GM18867 (cell line): ENCODE measurements around the gene SCGB1D1.

Source experiments
- ATAC-seq: cut with Tn5 transposase; IDR thresholded peaks from one replicate; pipeline ENCODE4 v1.9.1; 2021; ENCODE audit warnings: mild to moderate bottlenecking, moderate library complexity; ENCODE audit not compliant: unreplicated experiment

The SCGB1D1 gene

DNA sequence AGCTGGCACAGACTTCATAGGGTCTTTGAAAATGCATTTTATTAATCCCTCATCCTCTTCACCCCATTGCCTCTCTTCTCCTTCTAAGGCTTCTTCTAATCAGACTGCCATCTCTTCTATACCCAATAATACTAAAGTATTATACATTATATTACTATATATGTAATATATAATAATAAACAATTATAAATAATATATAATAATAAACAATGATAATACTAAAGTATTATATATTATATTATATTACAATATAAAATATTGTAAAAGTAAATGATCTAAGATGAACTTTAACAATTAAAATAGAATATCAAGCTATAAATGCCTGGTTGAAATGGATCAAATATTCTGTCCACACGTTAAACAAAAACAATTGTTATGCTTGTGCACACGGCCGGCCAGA lies 31.5 kb downstream of the SCGB1D1 start:
- no peak for ATAC-seq

DNA sequence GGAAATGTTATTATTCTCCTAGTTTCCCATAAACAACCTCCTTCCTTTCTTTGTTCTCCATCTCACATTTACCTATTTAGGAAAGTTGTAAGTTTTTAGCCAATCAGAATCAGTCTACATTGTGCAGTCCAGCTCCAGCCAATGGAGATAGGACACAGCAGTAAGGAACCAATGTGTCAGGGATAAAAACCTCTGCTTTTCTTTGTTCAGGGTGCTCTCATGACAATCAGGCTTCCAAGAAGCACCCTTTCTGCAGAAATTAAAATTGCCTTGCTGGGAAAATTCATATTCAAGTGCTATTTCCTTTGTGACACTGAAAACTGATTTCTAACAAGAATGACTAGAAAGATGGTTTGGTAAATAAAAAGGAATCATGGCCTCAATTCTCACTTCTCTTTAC lies 33.1 kb downstream of the SCGB1D1 start:
- no peak for ATAC-seq

DNA sequence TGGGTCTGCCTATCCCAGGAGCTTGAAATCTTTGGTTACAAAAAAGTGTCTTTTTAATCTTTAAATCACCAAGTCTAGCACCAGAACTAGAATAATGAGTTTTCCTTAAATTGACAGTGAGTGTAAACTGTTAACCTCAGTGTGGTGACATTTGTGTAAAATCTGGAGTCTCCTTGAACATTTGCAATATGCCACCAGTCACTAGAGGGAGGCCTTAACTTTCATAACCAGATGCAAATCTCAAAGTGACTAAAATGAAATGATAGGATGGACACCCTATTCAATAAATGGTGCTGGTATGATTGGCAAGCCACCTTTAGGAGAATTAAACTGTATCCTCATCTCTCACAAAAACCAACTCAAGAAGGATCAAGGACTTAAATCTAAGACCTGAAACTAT lies 43.7 kb downstream of the SCGB1D1 start:
- no peak for ATAC-seq

DNA sequence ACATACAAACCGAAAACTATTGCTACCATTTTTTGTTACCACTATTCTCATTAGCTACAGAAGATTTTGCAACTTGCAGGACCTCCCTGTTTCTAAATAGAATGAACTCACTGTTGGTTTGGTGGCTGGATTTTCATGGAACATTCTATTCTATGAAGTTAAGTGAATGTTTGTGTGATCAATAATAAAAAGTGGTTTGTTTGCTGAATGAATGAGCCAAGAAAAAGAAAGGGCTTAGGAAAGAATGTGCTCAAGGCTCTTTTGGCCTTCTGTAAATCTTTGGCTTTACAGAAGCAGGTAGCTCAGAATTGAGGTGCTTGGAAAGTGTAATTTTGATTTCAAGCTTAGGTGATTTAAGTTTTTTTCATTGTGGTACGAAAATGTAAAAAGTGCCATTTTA lies 46.2 kb downstream of the SCGB1D1 start:
- no peak for ATAC-seq

DNA sequence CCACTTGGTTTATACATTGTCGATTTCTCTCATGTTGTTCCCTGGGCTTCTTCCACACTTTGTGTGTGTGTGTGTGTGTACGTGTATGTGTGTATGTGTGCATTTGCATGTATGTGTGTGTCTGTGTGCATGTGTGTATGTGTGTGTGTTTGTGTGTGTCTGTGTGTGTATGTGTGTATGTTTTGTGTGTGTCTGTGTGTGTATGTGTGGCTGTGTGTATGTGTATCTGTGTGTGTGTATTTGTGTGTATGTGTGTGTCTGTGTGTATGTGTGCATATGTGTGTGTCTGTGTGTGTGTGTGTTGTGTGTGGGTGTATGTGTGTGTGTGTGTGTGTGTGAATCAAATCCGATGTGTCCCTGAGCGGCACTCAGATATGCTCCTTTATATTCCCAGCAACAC lies 47.5 kb downstream of the SCGB1D1 start:
- ATAC-seq = no peak

DNA sequence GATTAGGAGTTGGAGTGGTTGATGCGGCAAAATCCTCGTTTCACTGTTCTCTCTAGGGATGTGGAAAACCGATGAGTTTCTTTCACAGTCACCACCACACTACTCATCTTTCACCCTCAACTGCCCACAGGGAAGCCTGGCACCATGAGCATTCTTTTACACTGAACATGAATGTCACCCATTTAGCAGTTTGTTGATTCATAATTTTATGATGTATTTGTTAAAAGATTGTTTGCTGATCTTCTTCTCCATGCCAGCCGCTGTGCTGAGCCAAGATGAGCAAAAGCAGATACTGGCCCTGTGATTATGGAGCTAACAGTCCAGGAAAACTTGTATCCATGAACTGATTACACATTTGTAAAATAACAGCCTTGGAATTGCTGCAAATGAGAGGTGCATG lies 48.1 kb downstream of the SCGB1D1 start:
- no peak for ATAC-seq

DNA sequence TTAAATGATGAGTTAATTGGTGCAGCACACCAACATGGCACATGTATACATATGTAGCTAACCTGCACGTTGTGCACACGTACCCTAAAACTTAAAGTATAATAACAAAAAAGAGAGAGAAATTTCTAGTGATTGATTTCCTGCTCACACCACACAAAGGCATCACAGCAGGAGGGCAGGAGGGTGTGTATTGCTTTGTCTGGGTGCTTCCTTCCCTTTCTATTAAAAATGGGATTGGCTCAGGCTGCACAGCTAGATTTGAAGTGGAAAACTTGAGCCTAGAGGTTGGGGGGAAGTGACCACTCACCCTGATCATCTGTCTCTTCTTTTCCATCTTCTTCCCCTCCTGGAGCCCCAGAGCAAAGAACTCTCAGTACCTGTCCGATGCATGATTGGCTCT lies 51.1 kb downstream of the SCGB1D1 start:
- ATAC-seq = no peak

DNA sequence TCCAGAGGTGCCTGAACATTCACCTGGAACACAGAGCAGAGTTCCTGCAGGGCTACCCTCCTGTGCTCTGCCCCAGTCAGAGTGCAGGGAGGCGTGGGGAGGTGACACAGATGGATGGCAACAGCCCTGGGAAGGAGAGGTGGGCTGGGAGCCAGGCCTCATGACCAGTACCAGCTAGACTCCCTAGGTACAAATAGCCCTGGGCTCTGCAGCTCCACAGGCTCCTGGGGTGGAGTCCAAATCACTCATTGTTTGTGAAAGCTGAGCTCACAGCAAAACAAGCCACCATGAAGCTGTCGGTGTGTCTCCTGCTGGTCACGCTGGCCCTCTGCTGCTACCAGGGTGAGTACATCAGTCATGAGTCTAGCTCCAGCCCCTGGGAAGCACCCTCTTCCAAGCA lies 52.0 kb downstream of the SCGB1D1 start, which contains the start of gene SCGB1D2:
SCGB1D2 (plus strand) TSS at position 219 of the 400 bp plus-strand sequence; CDS start at position 288, 69 bp downstream.
- ATAC-seq = no peak
